HG03159 (cell line): ENCODE data around the gene ZFYVE28.

Experiments used
- ATAC-seq: cut with Tn5 transposase; IDR thresholded peaks from one replicate; pipeline ENCODE4 v1.9.1; 2021; ENCODE audit warnings: mild to moderate bottlenecking, moderate library complexity; ENCODE audit not compliant: unreplicated experiment

Gene ZFYVE28

GRCh38 chr4:2264481-2265041 is 153.9 kb downstream of the ZFYVE28 start:
- ATAC-seq, result no peak

GRCh38 chr4:2263926-2264321 is 154.5 kb downstream of the ZFYVE28 start:
- ATAC-seq, result no peak

GRCh38 chr4:2262944-2263250 is 155.5 kb downstream of the ZFYVE28 start:
- no peak for ATAC-seq

- peak; percentile 87 for ATAC-seq
Measured at GRCh38 chr4:2262145-2262943, 156.1 kb downstream of the ZFYVE28 start.

GRCh38 chr4:2261853-2262144 is 156.6 kb downstream of the ZFYVE28 start, which contains the start of gene MXD4:
Gene MXD4 (minus strand): TSS chr4:2262109. CDS start chr4:2261980, 129 bp downstream.
- peak; percentile 3 for ATAC-seq

GRCh38 chr4:2261110-2261852 is 157.2 kb downstream of the ZFYVE28 start:
- ATAC-seq, result peak; percentile 27

- ATAC-seq, result no peak
Measured at GRCh38 chr4:2260344-2261109, 157.9 kb downstream of the ZFYVE28 start.

GRCh38 chr4:2259541-2260343 is 158.7 kb downstream of the ZFYVE28 start:
- no peak for ATAC-seq

- no peak for ATAC-seq
Measured at GRCh38 chr4:2259036-2259540, 159.4 kb downstream of the ZFYVE28 start.

GRCh38 chr4:2258091-2259035 is 160.1 kb downstream of the ZFYVE28 start:
- no peak for ATAC-seq

GRCh38 chr4:2257361-2258081 is 160.9 kb downstream of the ZFYVE28 start:
- no peak for ATAC-seq

- ATAC-seq, result no peak
Measured at GRCh38 chr4:2256781-2257191, 161.7 kb downstream of the ZFYVE28 start.

- ATAC-seq, result no peak
Measured at GRCh38 chr4:2256156-2256731, 162.2 kb downstream of the ZFYVE28 start.

- no peak for ATAC-seq
Measured at GRCh38 chr4:2255501-2256155, 162.8 kb downstream of the ZFYVE28 start.

- ATAC-seq, result no peak
Measured at GRCh38 chr4:2254665-2255500, 163.6 kb downstream of the ZFYVE28 start.

GRCh38 chr4:2253160-2254084 is 165.0 kb downstream of the ZFYVE28 start:
- ATAC-seq, result no peak
